B cell (primary cell): ENCODE measurements around the gene CTDP1. TPM values are rescaled to one million over a fixed set of nuclear protein-coding genes. Genes with fewer than 3 reads are reported as not detected.

Source experiments
- ATAC-seq: fragments of 200-7000 bp; cut with Tn5 transposase; one replicate; pipeline ENCODE4 v1.10.0; 2021; ENCODE audit warnings: low read depth, mild to moderate bottlenecking, moderate number of reproducible peaks, moderate library complexity
- CTCF ChIA-PET: fragments of 350-600 bp; sonication (Branson Sonifier 250); formaldehyde crosslinking; loops from one replicate; lab custom pipeline; 2021; ENCODE audit warnings: antibody characterized with exemption, inconsistent platforms; lab: Charles Lee
- POLR2A ChIA-PET: fragments of 350-600 bp; sonication (Branson Sonifier 250); formaldehyde crosslinking; loops from one replicate; lab custom pipeline; 2021; ENCODE audit warnings: antibody characterized with exemption; lab: Charles Lee
- DNase-seq: peaks from one replicate; pipeline ENCODE4 v3.0.0; 2013
- H2AFZ ChIP-seq: 2 replicates; pipeline ENCODE4 v1.6.1; 2012; ENCODE audit warnings: mild to moderate bottlenecking, low read depth, low read length; ENCODE audit not compliant: insufficient read depth, poor library complexity, severe bottlenecking
- H3K27ac ChIP-seq, 2 donors: 1 replicate in 1 of 2; 2 replicates in 1 of 2; pipeline ENCODE4 v1.5.1; 2012 to 2013; ENCODE audit warnings: low read length in 2 of 2, mild to moderate bottlenecking in 2 of 2, moderate library complexity in 1 of 2
- H3K27me3 ChIP-seq, 4 experiments: fragments of 200-600 bp in 1 of 4; sonication (generic) in 1 of 4; replicated peaks in 1 of 4; 1 replicate in 2 of 4; 2 replicates in 2 of 4; pipeline versions ENCODE4 v1.6.1 to v1.7.0; 2013 to 2016; ENCODE audit warnings: low read length in 3 of 4, mild to moderate bottlenecking in 2 of 4, mixed read lengths in 1 of 4, moderate library complexity in 1 of 4; ENCODE audit not compliant: insufficient read depth in 4 of 4, control insufficient read depth in 3 of 4; ENCODE audit errors: control extremely low read depth in 1 of 4
- H3K36me3 ChIP-seq, 2 experiments: replicated peaks in 1 of 2; 1 replicate in 1 of 2; 2 replicates in 1 of 2; pipeline versions ENCODE4 v1.6.1 to v1.7.1; 2013; ENCODE audit warnings: low read length in 1 of 2; ENCODE audit not compliant: insufficient read depth in 2 of 2, control insufficient read depth in 1 of 2; ENCODE audit errors: control extremely low read depth in 1 of 2, extremely low read depth in 1 of 2
- H3K4me1 ChIP-seq, 2 donors: fragments of 200-600 bp in 1 of 2; sonication (generic) in 1 of 2; 1 replicate in 1 of 2; 2 replicates in 1 of 2; pipeline versions ENCODE4 v1.5.1 to v1.6.1; 2013 to 2017; ENCODE audit warnings: low read length in 2 of 2; ENCODE audit not compliant: control insufficient read depth in 2 of 2, insufficient read depth in 2 of 2
- H3K4me2 ChIP-seq: replicated peaks from 2 replicates; pipeline ENCODE3; 2012; ENCODE audit warnings: mild to moderate bottlenecking, low read depth, low read length; ENCODE audit not compliant: poor library complexity, severe bottlenecking
- H3K4me3 ChIP-seq, 5 experiments: fragments of 200-600 bp in 1 of 5; sonication (generic) in 1 of 5; 1 replicate in 3 of 5; 2 replicates in 2 of 5; pipeline versions ENCODE4 v1.5.1 to v1.7.0; 2011 to 2016; ENCODE audit warnings: low read length in 4 of 5, mild to moderate bottlenecking in 4 of 5, low read depth in 2 of 5, control low read depth in 1 of 5, moderate library complexity in 1 of 5; ENCODE audit not compliant: insufficient read depth in 1 of 5; ENCODE audit errors: control extremely low read depth in 1 of 5, extremely low read depth in 1 of 5
- H3K79me2 ChIP-seq: fragments of 200-600 bp; sonication (generic); one replicate; pipeline ENCODE4 v1.6.0; 2016; ENCODE audit warnings: low read length; ENCODE audit not compliant: control insufficient read depth, insufficient read depth
- H3K9ac ChIP-seq: fragments of 200-600 bp; sonication (generic); 2 replicates; pipeline ENCODE4 v1.6.1; 2017; ENCODE audit warnings: mild to moderate bottlenecking, low read length, moderate library complexity
- H3K9me3 ChIP-seq, 3 donors: one replicate each; pipeline versions ENCODE4 v1.6.1 to v1.7.1; 2013; ENCODE audit warnings: low read length in 2 of 3; ENCODE audit not compliant: control insufficient read depth in 2 of 3, insufficient read depth in 1 of 3; ENCODE audit errors: control extremely low read depth in 1 of 3
- H4K20me1 ChIP-seq: 2 replicates; pipeline ENCODE4 v1.6.0; 2012; ENCODE audit warnings: mild to moderate bottlenecking, low read length; ENCODE audit not compliant: insufficient read depth, control insufficient read depth, poor library complexity, severe bottlenecking
- H3K27ac Mint-ChIP-seq: one replicate; pipeline ENCODE4 v1.8.0; 2021; ENCODE audit warnings: mixed read lengths
- H3K27me3 Mint-ChIP-seq: one replicate; pipeline ENCODE4 v1.8.0; 2021; ENCODE audit warnings: mixed read lengths
- H3K4me1 Mint-ChIP-seq: one replicate; pipeline ENCODE4 v1.8.0; 2021; ENCODE audit warnings: mixed read lengths
- H3K4me3 Mint-ChIP-seq: one replicate; pipeline ENCODE4 v1.8.0; 2021; ENCODE audit warnings: mixed read lengths
- H3K9me3 Mint-ChIP-seq: one replicate; pipeline ENCODE4 v1.8.0; 2022; ENCODE audit warnings: mixed read lengths; ENCODE audit not compliant: insufficient read depth
- CTCF ChIP-seq: fragments of 200-600 bp; IDR thresholded peaks from one replicate; pipeline ENCODE4 v1.8.0; 2022; ENCODE audit warnings: antibody characterized with exemption, mild to moderate bottlenecking
- EZH2 ChIP-seq: IDR thresholded peaks from 2 replicates; pipeline ENCODE4 v1.6.1; 2012; ENCODE audit warnings: borderline replicate concordance, low read depth, mild to moderate bottlenecking, moderate library complexity, low read length; ENCODE audit not compliant: insufficient read depth, poor library complexity, severe bottlenecking
- WGBS: methylation state at CpG from one replicate; pipeline ENCODE4 v1.1.5; 2013; ENCODE audit warnings: missing lambda C conversion rate; ENCODE audit not compliant: insufficient coverage; 5-methylcytosine and 5-hydroxymethylcytosine counted together
- intact Hi-C: fragments of 100-400 bp; cut with micrococcal nuclease; formaldehyde crosslinking; loops from one replicate; pipeline ENCODE4 v1.10.0; 2022
- polyA plus RNA-seq: library from polyadenylated mRNA; depleted of rRNA; stranded (reverse); fragments of >200 nt; gene quantifications from 2 replicates; pipeline ENCODE4 v1.2.3, GENCODE V29; 2012
- total RNA-seq, 2 donors: library from RNA; stranded (reverse); fragments of 120-200 nt in 1 of 2; gene quantifications; 1 replicate in 1 of 2; 2 replicates in 1 of 2; pipeline versions ENCODE4 v1.2.3 to v1.2.4, GENCODE V29; 2013 to 2022

CTDP1 gene
- total and polyA plus RNA-seq, 2 donors (not counting 1 experiment from before 2014, with no cell fraction given) = 14.3 to 33.3 TPM

DNA sequence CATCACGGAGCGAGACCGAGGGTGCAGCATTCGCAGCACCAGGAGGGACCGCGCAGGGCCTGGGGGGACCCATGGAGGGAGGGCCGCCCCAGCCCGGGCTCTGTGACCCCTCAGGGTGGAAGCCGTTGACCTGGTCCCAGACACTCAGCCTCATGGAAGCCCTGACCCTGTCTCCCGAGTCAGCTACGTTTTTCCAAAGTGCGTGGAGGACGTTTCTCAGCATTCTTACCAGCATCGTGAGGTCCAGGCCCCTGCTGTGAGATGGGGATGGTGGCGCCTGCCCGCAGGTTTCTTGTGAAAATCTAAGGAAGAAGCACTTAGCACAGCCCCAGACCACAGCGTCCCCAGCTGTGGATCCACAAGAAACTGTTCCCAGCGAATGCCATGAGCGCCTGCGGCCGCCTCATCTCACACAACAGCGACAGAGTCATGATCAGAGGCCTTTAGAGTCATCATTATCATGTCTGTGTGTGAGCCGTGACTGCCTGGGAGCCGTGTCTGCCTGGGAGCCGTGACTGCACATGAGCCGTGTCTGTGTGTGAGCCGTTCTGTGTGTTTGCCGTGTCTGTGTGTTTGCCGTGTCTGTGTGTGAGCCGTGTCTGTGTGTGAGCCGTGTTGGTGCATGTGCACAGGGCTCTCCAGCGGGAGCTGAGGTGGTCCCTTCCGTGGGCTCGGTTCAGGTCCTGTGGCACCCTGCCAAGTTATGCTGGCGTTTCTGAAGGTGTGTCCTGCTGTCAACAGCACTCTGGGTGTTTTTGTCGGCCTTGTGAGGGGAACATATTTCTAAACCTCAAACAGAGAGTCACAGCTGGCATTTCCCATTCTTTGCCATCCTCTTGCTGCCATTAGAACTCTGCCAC is 68.9 kb downstream of the CTDP1 start:
- no peaks in the 10 kb centered on the region for H3K9me3 Mint-ChIP-seq

GRCh38 chr18:79749251-79750191 is 69.9 kb downstream of the CTDP1 start:
- no peaks in the 10 kb centered on the region for H3K9me3 Mint-ChIP-seq
- no peak overlapping the region for H3K27ac Mint-ChIP-seq
- H3K36me3 ChIP-seq = peaks cover 0 to 45% of the 10 kb centered on the region in 2 experiments
- intact Hi-C loops = no loop called here
- H3K4me1 ChIP-seq = no peaks in the 10 kb centered on the region
- H3K27ac ChIP-seq = no peak overlapping the region
- H3K27me3 ChIP-seq = no peaks in the 10 kb centered on the region
- no peak for DNase-seq
- ChIA-PET CTCF (interaction anchor here (0.7 kb wide), 1 partner anchor 9 kb away, joined by 4 read pairs; no protein-coding TSS in a partner anchor), POLR2A (no interaction called here)
- no peak overlapping the region for H3K4me3 Mint-ChIP-seq
- H3K27me3 Mint-ChIP-seq = no peaks in the 10 kb centered on the region
- no peak overlapping the region for H3K4me3 ChIP-seq
- 92% methylated on average over 49 of the region's 49 CpGs for WGBS
- H2AFZ ChIP-seq = no peak overlapping the region
- no peak overlapping the region for H3K4me2 ChIP-seq
- H3K79me2 ChIP-seq = peaks cover 3% of the 10 kb centered on the region
- H3K9me3 ChIP-seq = peaks cover 0 to 18% (median 0%) of the 10 kb centered on the region in 3 donors
- H3K9ac ChIP-seq = no peak overlapping the region
- no peaks in the 10 kb centered on the region for H3K4me1 Mint-ChIP-seq
- H4K20me1 ChIP-seq = peaks cover 6% of the 10 kb centered on the region
- TF ChIP-seq CTCF = no peak
- no peak for ATAC-seq

More for the DNA sequence above, 68.9 kb downstream of the CTDP1 start:
- no peak overlapping the region for H3K27ac Mint-ChIP-seq
- Histone ChIP-seq H3K36me3 (peaks cover 3 to 35% of the 10 kb centered on the region in 2 experiments), H3K9ac (no peak overlapping the region), H3K27me3 (no peaks in the 10 kb centered on the region), H3K79me2 (peaks cover 3% of the 10 kb centered on the region), H3K9me3 (peaks cover 0 to 19% (median 0%) of the 10 kb centered on the region in 3 donors), H3K4me2 (no peak overlapping the region), H3K4me1 (no peaks in the 10 kb centered on the region), H2AFZ (no peak overlapping the region), H3K27ac (no peak overlapping the region), H3K4me3 (no peak overlapping the region), H4K20me1 (peaks cover 6% of the 10 kb centered on the region)
- H3K4me1 Mint-ChIP-seq = no peaks in the 10 kb centered on the region
- TF ChIP-seq EZH2 = no peak
- WGBS = 97% methylated on average over 35 of the region's 36 CpGs
- intact Hi-C loops = no loop called here
- no peak overlapping the region for H3K4me3 Mint-ChIP-seq
- no peaks in the 10 kb centered on the region for H3K27me3 Mint-ChIP-seq
- no peak for ATAC-seq
- DNase-seq = no peak
- ChIA-PET CTCF (no interaction called here), POLR2A (no interaction called here)
